ENCODE data around the gene DMKN.

Gene DMKN

DNA sequence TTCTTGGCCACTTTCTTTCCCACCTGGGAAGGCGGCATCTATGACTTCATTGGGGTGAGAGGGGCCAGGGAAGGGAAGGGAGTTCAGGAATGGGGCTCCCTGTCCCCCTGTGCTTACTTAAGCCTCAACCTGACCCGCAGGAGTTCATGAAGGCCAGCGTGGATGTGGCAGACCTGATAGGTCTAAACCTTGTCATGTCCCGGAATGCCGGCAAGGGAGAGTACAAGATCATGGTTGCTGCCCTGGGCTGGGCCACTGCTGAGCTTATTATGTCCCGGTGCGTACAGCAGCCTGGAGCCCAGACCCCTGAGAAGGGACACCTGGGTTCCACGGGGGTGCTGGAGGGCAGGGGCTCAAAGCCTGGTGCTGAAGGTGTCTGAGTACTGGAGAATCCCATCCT lies 33.1 kb upstream of the DMKN start:
- DNase-seq: no peak

DNA sequence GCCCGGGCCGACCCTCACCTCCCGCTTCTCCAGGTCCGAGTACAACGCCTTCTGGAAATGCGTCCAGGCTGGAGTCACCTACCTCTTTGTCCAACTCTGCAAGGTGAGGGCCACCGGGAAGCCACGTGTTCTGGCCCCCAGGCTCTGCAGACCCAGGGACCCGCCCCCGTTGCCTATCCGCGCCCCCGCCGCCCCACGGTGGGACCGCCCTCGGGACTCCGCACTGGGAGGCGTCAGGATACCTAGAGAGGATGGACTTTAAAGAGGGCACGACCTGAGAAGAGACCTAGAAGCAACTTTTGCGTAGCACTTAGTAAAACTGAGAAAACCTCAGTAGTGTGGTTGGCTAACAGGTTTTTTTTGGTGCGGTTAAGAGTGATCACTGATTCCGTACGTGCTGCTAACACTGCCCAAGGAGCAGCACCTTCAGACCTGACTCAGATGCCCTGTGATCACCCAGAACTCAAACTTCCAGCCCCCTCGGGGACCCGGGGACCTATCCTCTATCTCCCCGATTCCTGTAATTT lies 32.5 kb upstream of the DMKN start:
- DNase-seq: peak in 1 of 2 experiments; percentile 23

DNA sequence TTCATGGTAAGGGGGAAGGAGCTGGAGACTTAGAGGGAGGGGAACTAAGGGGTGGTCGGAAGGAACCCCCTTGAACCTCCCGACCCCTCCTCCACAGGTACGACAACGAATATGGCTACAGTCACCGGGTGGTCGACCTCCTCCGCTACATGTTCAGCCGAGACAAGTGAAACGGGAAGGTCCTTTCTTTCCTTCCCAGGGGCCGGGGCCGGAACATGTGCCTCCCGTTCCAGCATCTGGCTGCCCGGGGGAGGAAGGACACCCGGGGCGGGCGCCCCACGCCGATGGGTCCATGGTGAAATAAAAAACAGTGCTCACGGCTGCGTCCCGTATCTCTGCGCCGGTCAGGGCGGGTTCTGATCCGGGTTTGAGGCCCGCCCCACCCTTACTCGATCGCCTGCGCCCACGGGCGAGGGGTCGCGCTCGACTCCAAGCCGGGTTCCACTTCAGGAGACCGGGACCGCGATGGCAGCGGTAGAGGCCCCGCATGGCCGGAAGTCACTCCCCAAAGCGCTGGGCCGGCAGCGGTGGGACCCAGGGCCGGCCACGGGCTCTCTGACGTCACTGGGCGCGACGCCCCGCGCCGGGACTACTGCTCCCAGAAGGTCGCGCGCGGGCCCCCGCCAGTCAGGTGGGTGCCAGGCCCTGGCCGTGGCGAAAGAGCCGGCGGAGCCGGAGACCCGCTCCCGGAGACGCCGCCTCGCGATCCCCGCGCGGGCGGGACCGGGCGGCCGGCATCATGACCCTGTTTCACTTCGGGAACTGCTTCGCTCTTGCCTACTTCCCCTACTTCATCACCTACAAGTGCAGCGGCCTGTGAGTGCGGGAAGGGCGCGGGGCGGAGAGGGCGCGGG lies 31.8 kb upstream of the DMKN start, which contains the start of gene TMEM147:
Gene TMEM147 (plus strand): TSS at position 626 of the 854 bp plus-strand sequence. CDS start 114 bp downstream, at position 740.
- DNase-seq: peak; percentile 72 to 89

DNA sequence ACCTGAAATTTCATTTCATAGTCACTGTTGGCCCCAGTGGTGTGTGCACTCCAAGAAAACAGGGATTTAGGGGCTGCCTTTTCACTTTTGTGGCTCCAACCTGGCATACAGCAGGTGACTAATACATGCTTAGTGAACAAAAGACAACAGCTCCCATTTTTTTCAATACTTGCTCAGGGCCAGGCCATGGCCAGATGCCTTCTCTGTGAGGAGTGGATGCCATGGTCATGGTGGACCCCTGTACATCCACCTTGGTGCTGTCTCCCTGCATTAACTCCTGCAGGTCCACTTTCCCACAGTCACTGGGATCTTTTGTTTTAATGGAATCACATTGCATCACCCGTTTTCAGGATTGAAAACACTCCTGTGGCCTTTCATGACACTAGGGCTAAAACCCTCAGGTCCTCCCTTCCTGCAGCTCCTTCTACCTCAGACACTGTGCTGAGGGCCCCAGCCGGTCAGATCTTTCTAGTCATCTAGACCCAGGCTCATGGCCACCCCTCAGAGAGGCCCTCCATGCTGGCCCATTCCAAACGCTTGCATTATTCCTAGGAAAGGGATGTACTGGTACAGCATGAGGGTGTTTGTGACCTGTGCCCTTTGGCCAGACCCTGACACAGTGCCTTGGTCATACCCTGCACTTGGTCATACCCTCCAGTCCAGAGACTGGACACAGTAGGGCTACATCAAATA lies 30.8 kb upstream of the DMKN start:
- no peak for DNase-seq

DNA sequence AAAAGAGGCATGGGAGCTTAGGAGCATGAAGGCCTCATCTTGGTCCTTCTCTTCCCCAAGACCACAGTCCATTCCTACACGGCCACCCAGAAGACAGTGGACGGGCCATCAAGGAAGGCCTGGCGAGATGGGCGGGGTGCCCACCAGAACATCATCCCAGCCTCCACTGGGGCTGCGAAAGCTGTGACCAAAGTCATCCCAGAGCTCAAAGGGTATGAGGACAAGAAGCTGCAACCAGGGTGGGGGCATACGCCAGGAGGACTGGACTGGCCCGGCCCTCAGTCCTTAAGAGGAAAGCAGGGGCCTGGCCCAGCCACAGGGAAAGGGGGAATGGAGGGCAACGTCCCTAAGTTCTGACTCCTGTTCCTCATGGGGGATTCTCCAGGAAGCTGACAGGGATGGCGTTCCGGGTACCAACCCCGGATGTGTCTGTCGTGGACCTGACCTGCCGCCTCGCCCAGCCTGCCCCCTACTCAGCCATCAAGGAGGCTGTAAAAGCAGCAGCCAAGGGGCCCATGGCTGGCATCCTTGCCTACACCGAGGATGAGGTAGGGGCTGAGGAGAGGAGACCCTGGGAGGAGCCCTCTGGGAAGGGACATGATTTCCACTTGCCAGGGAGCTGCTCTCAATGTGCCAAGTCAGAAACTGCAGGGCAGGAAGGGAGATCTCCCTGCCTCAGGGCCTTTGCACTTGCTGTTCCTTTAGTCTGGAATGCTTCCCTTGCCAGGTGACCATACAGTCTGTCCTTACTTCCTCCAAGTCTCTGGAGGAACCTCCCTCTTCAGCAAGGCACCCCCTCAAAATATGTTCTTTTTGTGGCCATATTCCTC lies 30.0 kb upstream of the DMKN start:
- no peak for DNase-seq

DNA sequence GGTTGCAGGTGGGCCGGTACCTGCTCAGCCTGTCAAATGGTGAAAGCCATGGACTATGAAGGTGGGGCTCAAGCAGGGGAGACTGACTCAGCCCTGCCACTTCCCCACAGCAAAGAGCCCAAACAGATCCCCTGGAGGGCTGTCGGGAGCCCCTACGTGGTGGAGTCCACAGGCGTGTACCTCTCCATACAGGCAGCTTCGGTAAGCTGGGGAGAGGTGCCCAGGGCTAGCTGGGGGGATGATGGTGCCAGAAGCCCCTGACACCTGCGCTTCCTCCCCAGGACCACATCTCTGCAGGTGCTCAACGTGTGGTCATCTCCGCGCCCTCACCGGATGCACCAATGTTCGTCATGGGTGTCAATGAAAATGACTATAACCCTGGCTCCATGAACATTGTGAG lies 28.8 kb upstream of the DMKN start:
- no peak for DNase-seq

DNA sequence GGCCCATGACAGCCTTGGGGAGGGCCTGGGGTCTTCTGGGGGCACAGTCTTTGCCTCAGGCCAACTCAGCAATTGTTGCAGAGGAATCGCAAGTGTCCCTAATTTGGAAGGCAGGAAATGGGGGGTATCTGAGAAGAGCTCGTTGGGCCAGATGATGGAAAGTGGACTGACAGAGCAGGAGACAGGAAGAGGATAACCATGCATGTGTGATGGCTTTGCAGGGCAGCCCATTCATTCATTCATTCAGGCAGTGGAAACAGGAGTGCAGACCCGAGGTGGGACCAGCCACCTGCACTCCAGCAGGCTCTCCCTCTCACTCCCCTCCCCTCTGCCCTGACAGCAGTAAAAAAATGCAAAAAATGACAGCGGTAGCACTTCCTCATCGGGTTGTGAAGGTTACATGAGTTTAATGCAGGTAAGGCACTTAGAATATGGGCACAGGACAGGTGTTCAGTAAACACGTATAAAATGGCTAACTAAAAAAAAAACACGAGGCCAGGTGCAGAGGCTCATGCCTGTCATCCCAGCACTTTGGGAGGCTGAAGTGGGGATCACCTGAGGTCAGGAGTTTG lies 27.0 kb upstream of the DMKN start:
- DNase-seq: no peak

DNA sequence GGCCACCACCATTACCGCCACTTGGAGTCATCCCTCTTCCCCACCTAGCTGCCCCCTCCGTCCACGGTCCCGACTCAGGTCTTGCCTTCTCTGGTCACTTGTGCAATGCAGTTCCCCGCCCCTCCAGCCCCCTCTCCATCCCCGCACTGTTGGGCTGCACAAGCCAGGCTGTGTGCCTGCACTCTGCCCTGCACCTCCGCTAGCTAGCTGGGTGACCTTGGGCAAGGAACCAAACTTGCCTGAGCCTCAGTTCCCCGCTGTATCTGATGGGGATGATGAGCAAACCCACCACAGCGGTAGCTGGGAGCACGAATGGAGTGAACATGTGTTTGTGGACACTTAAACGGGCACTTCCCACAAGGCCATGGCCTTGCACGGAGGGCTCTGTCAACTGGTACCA lies 26.4 kb upstream of the DMKN start:
- DNase-seq: no peak

DNA sequence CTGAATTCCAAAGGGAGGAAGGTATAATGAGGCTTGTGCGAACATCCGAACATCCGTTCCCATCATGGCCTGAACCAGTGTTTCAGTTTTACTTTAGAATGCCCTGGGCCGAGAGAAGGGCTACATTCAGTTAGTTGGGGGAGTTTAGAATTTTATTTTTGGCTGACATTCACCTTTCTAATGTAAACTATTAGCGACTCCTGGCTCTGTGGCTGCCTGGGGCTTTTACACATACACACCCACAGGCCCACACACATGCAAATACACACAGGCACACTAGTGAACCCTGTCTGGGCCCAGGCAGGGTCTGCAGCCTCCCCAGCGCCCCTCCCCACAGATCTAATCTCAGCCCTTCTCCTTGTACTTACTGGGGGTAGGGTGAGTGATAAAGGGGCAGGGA lies 25.9 kb upstream of the DMKN start:
- no peak for DNase-seq

DNA sequence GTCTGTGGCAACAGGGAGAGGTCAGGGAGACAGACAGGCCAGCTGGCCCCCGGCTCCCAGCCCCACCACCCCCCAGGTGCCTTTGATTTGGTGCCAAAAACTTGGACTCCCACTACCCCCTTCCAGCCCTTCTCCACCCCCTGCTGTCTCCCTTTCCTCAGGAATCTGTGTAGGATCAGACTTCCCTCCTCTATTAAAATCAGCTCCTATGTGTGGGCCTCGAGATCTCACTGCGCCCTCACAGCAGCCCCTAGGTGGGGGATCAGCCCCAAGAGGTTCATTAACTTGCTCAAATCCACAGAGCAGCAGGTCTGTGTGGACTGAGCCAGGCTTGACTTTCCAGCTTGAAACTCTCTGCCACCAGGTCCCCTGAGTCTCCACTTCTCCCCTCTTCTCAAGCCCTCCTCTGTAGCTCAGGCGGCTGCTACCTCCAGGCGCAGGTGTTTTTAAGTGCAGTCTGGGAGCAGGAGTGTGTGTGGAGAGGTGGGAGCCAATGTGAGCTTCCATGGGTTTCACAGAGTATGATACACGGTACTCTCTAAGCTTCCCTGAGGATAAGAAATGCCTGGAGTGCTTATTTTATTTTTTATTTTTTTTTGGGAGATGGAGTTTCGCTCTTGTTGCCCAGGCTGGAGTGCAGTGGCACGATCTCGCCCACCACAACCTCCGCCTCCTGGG lies 21.5 kb upstream of the DMKN start:
- no peak for DNase-seq

DNA sequence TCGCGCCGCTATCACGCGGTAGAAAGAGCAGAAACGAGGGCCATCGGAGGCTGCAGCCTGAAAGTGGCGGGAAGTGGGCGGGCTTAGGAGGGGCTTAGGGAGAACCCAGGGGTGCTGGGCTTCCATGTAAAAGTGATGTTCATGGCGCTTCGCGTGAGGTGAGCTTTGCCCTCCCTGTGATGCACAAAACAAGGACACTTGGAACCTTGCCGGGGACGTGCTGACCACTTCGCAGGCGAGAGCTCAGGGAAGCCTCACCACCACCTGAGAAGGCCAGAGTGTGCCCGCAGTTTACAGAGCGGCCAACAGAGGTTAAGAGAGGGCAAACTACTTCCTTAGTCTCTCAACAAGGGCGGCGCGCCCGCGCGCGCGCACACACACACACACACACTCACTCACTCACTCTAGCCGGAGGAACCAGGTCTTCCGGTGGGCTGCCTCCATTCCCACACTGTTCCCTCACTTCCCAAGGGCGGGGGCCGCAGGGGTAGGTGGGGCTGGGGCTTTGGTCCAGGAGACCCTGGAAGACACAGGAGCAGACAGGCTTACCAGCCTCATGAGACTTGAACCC lies 20.5 kb upstream of the DMKN start:
- no peak for DNase-seq

DNA sequence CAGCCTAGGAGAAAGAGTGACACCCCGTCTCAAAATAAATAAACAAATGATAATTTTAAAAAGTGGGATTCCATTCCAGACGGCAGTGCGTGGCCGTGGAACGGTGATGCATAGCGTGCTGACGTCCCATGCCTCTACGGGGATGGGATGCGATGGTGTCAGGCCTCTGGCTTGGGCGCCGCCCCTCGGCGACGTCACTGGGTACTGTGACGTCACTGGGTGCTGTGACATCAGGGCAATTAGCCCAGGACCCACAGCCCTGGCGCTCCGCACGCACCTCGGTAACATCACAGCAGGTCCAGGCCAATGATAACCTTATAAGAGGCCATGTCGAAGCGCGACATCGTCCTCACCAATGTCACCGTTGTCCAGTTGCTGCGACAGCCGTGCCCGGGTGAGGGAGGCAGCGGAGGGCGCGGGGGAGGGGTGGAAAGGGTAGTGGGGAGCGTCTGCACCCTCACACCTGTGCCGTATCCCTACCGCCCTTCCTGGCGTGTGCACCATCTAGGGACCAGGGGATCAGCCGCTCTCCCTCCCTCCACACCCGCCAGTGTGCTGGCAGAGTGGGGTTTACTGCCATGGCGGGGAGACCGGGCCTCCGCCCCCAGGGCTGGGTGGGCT lies 19.9 kb upstream of the DMKN start, which contains the start of gene GAPDHS:
Gene GAPDHS (plus strand): TSS at position 256 of the 621 bp plus-strand sequence. CDS start 72 bp downstream, at position 328.
- DNase-seq: no peak

DNA sequence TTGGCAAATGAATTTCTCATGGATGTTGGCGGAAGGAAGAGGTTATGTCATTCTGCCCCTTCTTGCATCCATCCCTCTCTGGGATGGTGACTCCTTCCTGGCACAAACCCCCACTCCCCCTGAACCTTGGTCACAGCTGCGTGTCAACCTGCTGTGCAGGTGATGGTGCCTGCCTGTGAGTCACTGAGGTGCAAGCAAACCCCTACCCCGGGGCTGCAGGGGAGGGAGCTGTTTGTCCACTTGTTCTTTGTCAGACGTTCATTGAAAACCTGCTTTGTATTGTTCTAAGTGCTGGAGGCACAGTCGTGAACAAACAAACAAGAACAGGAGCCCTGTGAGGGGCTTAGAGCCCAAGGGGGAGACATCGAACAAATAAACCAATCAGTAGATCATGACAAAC lies 17.8 kb upstream of the DMKN start:
- no peak for DNase-seq

DNA sequence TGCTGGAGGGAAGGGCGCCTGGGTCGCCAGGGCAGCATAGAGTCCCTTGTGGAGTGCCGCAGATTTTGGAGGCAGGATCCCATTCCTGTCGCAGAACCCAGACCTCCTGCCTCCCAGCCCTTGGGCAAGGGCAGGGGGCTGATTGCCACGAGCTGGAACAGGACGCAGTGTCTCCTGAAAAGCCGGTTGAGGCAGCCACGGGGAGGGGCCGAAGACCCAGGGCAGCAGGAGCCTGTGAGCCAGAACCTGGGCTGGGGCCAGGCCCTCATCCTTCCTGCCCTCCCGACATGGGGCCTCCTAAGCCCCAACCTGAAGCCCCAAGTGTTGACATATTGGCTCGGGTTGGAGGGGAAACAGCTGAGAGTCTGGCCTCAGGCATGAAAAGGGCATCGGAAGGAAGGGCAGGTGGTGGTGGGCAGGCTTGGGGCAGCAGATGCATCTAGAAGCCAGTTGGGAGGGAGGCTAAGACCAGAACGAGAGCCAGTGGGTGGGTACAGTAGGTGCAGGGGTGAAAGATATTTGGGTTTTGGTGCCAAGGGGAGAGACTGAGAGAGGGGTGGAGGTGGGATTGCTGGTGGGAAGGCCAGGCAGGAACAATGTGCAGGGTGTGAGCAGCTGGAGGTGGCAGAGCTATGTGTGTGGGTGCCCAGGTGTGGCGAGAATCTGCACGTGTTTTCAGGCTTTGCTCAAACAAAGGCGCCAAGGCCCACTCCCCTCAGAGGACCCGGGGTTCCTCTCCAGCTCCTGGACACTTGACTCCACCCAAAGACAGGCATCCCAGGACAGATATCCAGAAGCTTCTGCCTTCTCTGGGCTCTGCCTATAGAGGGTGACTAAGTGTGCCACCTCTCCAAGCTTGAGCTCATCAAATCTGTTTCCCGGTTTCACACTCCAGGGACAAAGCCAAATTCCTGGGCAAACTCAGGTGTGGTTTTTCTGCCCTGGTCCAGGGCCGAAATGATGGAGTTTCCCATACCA lies 16.1 kb upstream of the DMKN start:
- no peak for DNase-seq

DNA sequence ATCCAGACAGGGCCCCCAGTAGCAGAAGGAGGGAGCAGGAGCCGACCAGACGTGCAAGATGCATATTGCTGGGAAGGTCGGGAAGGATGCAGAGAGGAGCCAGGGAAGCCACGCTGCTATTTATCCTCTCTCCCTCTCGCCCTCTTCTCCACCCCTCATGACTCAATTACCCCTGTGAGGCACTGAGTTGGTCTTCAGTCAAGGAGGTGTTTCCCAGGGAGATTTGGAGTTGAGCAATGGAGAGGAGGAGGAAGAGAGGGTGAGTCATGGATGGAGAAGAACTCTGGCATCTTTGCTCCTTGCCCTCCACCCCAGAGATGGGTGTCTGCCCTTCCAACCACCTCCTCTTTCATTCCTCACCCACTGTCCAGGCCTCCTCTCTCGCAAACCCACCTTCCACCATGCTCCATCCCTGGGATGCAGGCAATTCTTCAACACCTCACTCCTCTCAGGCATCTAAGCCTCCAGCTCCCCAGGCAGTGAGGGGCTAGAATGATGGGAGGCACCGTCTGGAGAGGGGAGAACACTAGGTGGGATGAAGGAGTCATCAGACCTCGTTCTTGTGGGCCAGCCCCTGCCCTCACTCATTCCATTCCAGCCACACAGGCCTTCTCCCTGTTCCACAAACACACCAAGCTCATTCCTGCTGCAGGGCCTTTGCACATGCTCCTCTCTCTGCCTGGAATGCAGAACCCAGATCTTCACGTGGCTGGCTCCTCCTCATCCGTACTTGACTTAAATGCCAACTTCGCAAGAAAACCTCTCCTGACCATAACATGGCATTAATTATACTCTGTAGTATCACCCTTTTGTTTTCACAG lies 15.0 kb upstream of the DMKN start, which contains the start of gene SBSN:
Gene SBSN (minus strand): TSS at position 94 of the 821 bp plus-strand sequence. CDS start 30 bp downstream, at position 64.
- DNase-seq: no peak

DNA sequence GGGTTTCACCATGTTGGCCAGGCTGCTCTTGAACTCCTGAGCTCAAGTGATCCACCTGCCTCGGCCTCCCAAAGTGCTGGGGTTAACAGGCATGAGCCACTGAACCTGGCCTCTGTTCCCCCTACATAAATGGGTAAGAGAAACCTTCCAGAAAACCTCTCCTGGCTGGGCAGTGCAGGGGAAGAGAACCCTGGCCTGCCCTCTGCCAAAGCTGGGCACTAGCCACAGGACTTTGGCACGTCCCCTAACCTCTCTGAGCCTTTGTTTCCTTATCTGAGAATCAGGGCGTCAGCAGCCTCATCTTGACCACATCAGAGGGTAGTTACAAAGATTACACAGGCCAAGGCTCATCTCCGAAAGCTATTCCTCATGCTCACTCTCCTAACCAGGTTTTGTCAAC lies 12.4 kb upstream of the DMKN start:
- no peak for DNase-seq

DNA sequence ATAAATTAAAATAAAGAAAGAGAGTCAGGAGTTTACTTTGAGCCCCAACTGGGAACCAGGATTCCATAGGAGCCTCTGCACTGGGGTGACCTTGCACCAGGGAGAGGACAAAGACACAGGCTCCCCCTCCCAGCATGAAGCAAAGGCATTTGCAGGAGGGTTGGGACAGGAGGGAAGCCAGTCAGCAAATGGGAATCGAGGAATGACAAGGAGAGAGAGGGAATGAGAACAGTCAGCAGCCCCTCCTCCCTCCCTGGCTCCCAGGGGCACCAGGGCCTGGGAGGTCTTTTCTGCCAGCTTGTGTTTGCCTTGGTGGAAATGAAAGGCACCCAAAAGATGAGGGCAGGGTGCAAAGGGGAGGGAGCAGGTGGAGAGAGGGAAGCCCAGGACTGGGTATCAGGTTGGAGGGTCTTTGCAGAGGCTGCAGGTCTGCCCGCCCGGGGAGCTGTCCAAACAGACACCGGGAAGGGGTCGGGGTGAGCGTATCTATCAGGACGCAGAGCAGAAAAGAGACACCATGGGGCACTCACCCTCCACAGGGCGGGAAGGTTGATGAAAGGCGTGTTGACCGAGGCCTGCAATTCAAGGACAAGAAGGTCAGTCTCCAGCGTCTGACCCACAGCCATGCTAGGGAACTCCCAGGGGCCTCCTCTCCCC lies 10.9 kb upstream of the DMKN start:
- no peak for DNase-seq

DNA sequence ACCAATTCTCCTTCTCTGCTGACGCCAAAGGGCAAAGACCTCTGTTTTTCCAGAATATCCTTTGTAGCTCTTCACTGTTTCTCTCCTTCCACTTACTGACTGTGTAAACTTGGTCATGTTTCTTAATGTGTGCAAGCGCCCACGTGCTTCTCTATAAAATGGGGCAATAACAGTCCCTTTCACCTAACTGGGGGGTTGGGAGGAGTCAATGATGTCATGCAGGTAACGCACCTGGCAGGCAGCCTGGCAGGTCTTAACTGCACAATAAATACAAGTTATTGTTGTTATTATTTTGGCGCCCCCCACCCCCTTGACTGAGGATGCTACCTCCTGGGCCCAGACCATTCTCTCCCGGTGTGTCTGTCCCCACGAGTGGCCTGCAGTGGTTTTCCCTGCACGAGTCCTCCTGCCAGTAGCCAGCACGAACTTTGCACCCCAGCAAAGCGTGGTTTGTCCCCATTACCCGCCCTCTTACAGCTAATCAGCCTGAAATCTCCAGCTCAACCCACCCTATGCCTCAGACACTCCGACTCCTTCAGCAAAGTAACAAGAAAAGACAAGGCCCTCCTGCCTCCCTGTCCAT lies 9.4 kb upstream of the DMKN start:
- DNase-seq: no peak
